ENCODE data around the gene SLC16A14.

The SLC16A14 gene

GRCh38 chr2:230011617-230012016 lies 57.1 kb downstream of the SLC16A14 start:
- Histone ChIP-seq H3K4me3 (ENCODE audit: low read depth, low read length) (no peak overlapping the region), H3K27ac (ENCODE audit: extremely low read depth, low read depth, low read length) (no peak overlapping the region), H3K36me3 (ENCODE audit: control insufficient read depth in 2 of 2, insufficient read depth in 1 of 2, low read length in 2 of 2) (no peaks in the 10 kb centered on the region), H3K4me1 (ENCODE audit: control insufficient read depth, insufficient read depth, low read length) (no peaks in the 10 kb centered on the region), H3K9me3 (ENCODE audit: control insufficient read depth, insufficient read depth, low read depth, low read length) (no peaks in the 10 kb centered on the region)
- CTCF ChIA-PET: no interaction called here
- TF ChIP-seq, protein P1, sequence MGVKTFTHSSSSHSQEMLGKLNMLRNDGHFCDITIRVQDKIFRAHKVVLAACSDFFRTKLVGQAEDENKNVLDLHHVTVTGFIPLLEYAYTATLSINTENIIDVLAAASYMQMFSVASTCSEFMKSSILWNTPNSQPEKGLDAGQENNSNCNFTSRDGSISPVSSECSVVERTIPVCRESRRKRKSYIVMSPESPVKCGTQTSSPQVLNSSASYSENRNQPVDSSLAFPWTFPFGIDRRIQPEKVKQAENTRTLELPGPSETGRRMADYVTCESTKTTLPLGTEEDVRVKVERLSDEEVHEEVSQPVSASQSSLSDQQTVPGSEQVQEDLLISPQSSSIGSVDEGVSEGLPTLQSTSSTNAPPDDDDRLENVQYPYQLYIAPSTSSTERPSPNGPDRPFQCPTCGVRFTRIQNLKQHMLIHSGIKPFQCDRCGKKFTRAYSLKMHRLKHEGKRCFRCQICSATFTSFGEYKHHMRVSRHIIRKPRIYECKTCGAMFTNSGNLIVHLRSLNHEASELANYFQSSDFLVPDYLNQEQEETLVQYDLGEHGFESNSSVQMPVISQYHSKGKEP (tag by site-specific recombination; IDR thresholded peaks at IDR 0.05): no peak
- TF ChIP-seq ZNF394 (tag by site-specific recombination; IDR thresholded peaks at IDR 0.05; ENCODE audit: borderline replicate concordance): no peak
- TF ChIP-seq HOXA7 (CRISPR knock-in tag; IDR thresholded peaks at IDR 0.05; ENCODE audit: borderline replicate concordance): no peak
- no peak for TF ChIP-seq ZNF280C (tag by site-specific recombination; IDR thresholded peaks at IDR 0.05)
- no peak for TF ChIP-seq ZNF133 (tag by site-specific recombination; IDR thresholded peaks at IDR 0.05)
- no peak for TF ChIP-seq ZNF175 (tag by site-specific recombination; IDR thresholded peaks at IDR 0.05)
- no peak for TF ChIP-seq PATZ1 (tag by site-specific recombination; IDR thresholded peaks at IDR 0.05)
- POLR2A ChIA-PET: no interaction called here

DNA sequence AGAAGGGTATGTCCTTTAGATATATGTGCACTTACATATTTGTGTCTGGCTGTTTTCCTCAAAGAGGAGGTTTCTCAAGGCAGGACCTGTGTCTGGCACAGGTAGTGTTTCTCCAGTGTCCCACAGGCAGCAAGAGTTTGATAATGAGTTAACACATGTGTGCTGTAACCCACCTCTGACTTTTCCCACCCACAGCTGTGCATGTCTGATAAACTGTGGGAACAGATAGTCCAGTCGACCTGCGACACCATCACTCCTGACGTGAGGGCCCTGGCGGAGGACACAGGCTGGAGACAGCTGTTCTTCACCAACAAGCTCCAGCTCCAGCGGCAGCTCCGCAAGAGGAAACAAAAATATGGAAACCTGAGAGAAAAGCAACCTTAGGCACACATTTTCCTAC lies 58.2 kb downstream of the SLC16A14 start:
- Histone ChIP-seq H3K4me3 (ENCODE audit: low read depth, low read length) (no peak overlapping the region), H3K4me1 (ENCODE audit: control insufficient read depth, insufficient read depth, low read length) (no peaks in the 10 kb centered on the region), H3K36me3 (ENCODE audit: control insufficient read depth in 2 of 2, insufficient read depth in 1 of 2, low read length in 2 of 2) (no peaks in the 10 kb centered on the region), H3K27ac (ENCODE audit: extremely low read depth, low read depth, low read length) (no peak overlapping the region), H3K9me3 (ENCODE audit: control insufficient read depth, insufficient read depth, low read depth, low read length) (no peaks in the 10 kb centered on the region)
- TF ChIP-seq ZNF221 (tag by site-specific recombination; IDR thresholded peaks at IDR 0.05; ENCODE audit: borderline replicate concordance) (no peak), PRDM10 (tag by site-specific recombination; IDR thresholded peaks at IDR 0.05) (no peak), ZNF707 (tag by site-specific recombination; IDR thresholded peaks at IDR 0.05) (no peak), PRDM1 (tag by site-specific recombination; IDR thresholded peaks at IDR 0.05) (no peak), ZNF521 (tag by site-specific recombination; IDR thresholded peaks at IDR 0.05) (no peak), ZNF274 (IDR thresholded peaks at IDR 0.05; ENCODE audit: low read length) (no peak), ZNF274 (tag by site-specific recombination; IDR thresholded peaks at IDR 0.05; ENCODE audit: borderline replicate concordance) (no peak), ZBTB11 (tag by site-specific recombination; conservative IDR thresholded peaks at IDR 0.05; ENCODE audit: low read depth) (no peak), ZNF677 (tag by site-specific recombination; IDR thresholded peaks at IDR 0.05) (no peak)
- TF ChIP-seq, protein P2, sequence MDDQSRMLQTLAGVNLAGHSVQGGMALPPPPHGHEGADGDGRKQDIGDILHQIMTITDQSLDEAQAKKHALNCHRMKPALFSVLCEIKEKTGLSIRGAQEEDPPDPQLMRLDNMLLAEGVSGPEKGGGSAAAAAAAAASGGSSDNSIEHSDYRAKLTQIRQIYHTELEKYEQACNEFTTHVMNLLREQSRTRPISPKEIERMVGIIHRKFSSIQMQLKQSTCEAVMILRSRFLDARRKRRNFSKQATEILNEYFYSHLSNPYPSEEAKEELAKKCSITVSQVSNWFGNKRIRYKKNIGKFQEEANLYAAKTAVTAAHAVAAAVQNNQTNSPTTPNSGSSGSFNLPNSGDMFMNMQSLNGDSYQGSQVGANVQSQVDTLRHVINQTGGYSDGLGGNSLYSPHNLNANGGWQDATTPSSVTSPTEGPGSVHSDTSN (CRISPR knock-in tag; IDR thresholded peaks at IDR 0.05): no peak
- CTCF ChIA-PET: no interaction called here
- POLR2A ChIA-PET: no interaction called here

Measured in HEK293 (cell line).